NCI-H2196 (cell line): Measurements from ENCODE around the gene KCNQ5.
"Not testable (repeated sequence)": the region's sequence is repeated elsewhere in the genome, so short reads cannot be mapped to it uniquely, and the experiment has no call there.

ENCODE experiments used
- DNase-seq: peaks from one replicate; lab custom pipeline; 2025; ENCODE audit not compliant: unreplicated experiment; lab: John Stamatoyannopoulos, UW

KCNQ5 gene

DNA sequence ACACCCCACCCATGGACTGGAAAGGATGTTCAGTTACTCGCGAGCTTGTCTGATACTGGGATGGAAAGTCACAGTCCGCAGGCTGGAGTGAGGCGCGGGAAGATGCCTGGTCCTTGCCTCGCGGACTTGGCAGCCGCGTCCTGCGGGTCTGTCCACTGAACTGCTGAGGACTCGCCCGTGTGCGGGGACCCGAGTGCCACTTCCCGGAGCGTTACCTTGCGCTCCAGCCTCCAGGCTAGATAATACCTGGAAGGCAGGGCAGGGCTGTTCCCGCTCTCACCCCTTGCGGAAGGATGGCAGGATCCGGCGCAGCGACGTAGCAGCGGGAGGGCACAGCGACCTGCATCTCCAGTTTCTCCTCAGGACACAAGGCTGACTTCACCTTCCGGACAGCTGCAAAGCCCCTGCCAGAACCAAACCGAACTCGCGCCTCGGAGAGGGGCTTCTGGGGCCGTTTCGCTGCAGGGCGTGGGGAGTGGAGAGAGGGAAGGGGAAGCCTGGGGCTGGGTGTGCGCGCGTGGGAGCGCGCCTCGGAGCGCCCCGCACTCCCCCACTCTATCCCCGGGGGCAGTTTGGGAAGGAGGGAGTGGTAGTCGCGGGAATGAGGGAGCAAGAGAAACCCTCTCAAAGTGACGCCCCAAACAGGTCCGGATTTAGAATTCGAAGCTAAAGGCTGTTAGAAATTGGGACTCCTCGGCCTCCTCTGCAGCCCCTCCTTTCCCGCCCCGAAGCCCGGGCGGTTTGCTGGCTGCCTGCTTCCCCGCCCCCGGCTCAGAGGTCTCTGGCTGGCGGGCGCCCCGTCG lies at the start of gene KCNQ5:
TSS of gene KCNQ5 (plus strand) at position 774 of the 803 bp plus-strand sequence.
- no peak for DNase-seq

DNA sequence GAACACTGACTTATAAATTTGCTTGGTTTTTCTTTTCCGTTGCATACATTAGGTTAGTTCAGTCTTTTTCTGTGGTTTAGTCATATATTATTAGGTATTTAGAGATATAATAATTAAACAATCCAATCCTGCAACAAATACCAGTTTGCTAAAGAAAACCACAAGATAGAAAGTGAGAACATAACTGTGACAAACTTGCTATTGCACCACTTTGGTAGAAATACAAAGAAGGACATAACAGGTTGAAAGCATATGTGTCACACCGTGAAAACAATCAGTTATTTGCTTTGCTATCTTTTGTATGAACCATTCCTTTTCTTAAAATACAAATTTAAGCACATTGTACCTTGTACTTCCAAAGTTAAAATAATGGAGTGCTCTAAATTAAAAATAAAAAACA lies 42.0 kb upstream of the KCNQ5 start:
- DNase-seq: no peak

DNA sequence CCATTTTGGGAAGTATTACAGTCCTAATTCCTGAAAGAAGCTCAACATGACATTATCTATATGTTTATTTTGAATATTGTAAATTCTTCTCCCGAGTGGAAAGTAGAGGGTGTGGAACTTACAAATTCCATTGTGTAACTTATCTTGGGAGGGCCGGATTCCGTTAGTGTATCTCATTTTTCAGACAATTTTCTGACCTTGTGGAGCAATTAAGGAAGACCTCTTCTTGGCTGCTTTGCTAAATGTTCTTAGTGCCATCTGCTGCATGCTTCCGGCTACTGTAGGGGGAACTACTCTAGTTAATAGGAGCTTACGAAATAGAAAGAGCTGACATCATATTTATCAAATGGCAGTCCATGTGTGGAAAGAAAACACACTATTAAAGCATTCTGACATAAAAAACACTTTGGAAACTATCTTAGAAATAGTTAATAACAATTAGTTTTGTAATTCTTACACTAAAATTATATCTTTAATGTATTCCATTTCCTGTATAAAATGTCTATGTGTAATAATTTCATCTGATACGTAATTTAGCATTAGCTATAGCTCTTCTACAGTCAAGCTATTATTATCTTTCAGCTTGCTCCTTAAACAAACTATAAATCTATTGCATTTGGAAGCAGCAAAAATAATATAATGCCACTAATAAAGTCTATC lies 41.5 kb upstream of the KCNQ5 start:
- no peak for DNase-seq

DNA sequence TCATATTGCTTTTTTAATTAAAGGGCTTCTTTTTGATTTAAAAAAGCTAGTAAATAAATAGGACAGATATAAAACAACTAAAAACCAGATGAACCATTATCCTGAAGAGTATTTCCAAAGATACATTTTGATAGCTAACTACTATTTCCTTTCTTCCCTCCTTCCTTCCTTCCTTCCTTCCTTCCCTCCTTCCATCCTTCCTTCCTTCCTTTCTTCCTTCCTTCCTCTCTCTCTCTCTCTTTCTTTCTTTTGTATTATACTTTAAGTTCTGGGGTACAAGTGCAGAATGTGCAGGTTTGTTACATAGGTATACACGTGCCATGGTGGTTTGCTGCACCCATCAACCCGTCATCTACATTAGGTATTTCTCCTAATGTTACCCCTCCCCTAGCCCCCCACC lies 40.9 kb upstream of the KCNQ5 start:
- DNase-seq: not testable (repeated sequence)

DNA sequence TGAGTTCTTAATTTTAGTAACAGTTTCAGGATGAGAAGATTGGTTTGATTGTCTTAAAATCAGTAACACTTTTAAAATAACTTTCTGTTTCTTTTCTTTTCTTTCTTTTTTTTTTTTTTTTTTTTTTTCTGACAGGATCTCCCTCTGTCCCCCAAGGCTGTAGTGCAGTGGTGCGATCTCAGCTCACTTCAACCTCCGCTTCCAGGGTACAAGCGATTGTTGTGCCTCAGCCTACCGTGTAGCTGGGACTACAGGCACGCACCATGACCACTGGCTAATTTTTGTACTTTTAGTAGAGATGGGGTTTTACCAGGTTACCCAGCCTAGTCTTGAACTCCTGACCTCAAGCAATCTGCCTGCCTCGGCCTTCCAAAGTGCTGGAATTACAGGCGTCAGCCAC lies 33.7 kb upstream of the KCNQ5 start:
- DNase-seq: no peak

DNA sequence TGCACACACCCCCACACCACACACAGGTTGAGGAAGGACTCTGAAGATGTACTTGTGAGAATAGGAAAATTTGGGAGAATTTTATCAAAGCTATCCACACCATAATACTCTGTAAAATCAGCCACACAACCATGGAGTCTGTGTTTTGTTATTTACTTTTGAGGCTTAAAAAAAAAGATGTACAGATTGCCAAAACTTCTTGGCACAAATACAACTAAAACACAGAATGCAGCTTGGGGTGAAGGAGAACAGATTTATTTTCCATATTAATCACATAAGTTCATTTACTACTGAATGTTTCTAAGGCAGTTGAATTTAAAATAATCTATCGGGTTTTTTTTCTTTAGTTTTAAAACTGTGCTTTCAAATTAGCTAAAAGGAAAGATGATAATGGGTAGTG lies 32.8 kb upstream of the KCNQ5 start:
- DNase-seq: no peak

DNA sequence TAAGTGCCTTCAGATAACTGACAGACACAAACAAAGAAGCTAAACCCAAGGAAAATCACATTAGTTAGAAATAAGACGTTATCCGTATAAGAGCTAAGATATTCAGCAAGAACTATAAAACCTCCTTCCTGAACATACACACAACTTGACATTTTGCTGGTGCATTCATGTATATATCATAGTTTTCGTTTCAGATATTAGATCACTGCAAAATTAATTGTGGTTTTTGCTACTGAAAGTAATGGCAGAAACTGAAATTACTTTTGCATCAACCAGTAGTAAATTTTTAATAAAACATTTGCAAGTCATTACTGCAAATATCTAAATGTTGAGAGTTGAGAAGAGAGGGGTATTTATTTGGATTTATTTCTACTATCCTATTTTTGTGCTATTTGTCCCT lies 26.1 kb upstream of the KCNQ5 start:
- no peak for DNase-seq

DNA sequence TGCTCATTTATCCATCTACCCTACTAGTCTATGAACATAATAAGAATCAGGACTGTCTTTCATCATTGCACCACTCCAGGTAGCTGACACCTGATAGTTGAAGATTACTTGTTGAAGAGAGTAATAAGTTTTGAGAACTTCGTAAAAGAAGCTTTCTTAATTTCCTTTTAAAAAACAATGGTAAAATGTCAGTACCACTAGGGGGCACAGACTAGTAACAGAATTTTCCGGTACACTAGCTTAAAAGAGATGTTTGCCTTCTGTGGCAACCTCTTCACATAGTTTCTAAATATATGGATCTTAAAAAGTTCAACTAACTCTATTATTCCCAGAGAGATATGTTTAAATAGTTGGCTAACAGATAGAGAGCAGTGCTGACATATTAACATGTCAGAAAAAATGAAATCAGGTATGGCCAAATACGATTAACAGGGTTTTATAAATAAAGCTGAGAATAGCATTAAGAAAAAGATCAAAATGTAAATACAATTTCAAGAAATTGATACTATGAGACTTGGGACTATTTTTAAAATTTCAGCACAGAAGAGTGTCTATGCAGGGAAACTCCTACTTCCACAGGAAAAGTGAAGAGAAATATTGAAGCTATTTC lies 5.4 kb upstream of the KCNQ5 start:
- peak; percentile 4 for DNase-seq

DNA sequence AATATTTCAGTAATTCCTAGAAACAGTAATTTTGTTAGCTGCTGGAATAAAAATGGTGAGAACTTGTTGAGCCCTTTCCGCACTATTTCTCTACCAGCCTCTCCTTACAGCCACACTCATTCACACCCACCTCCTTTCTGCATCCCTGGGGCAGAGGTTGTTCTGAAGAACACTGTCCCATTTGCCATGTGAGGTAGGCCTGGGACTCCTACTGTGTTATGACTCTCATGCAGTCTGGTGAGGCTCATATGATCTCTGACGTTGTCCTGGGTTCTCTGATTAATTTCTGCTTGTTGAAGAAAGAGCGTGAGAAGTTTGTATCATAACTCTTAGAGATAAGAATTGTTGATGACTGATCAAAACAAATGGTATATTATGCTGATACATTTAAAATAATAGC lies 4.1 kb upstream of the KCNQ5 start:
- no peak for DNase-seq

DNA sequence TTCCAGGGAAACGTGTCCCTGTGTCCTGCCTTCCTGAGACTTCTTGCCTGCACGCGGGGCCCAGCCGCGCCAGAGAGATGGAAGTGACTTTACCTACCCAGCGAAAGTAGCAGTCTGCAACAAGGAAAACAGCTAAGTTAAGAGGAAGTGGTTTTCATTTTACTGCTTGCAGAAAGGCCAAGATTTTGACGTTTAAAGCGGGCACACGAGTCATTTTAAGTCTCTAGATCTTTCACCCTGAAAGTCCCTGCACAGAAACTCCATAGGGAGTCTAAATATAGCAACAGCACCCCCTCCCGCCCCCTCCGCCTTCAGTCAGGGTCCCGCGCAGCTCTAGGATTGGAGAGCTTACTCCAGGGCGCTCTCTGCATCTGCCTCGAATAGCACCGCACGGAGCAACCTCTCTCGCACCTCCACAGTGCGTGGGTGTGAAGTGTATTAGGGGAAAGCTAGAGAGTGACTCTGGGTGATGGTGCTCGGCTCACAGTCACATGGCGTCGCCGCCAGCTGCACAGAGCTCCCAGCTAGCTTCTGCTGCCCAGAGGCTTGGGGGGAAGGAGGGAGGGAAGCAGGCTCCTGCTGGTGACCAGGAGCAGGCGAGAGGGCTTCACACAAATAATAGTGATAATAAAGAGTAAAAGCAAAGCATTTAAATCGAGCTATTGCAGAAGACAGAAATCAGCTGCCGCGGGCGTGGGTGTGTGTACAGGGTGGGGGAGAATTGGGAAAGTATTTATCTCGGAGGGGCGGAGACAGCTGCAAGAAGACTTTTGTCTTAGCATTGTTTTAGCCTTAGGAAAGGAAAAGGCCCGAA lies 1.8 kb upstream of the KCNQ5 start:
- DNase-seq: no peak

DNA sequence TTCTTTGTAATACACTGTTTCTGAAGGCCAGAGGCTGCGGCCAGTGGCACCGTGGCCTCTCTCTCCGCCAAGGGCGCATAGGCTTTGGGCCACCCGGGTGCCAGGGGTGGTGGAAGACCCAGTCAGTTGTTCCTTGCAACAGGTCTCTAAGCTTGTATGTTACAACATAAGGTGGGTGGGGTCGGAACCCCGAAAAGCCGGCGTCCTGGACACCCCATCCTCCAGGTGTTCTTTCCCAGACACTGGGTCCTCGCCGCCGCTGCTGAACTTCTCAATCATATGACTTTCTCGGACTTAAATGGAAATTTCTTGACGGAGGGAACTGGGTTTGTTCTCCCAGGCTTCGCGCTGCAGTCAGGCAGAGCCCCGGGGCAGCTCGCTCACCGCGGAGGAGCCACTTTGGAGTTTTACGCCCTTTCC lies 983 bp upstream of the KCNQ5 start:
- DNase-seq: no peak

DNA sequence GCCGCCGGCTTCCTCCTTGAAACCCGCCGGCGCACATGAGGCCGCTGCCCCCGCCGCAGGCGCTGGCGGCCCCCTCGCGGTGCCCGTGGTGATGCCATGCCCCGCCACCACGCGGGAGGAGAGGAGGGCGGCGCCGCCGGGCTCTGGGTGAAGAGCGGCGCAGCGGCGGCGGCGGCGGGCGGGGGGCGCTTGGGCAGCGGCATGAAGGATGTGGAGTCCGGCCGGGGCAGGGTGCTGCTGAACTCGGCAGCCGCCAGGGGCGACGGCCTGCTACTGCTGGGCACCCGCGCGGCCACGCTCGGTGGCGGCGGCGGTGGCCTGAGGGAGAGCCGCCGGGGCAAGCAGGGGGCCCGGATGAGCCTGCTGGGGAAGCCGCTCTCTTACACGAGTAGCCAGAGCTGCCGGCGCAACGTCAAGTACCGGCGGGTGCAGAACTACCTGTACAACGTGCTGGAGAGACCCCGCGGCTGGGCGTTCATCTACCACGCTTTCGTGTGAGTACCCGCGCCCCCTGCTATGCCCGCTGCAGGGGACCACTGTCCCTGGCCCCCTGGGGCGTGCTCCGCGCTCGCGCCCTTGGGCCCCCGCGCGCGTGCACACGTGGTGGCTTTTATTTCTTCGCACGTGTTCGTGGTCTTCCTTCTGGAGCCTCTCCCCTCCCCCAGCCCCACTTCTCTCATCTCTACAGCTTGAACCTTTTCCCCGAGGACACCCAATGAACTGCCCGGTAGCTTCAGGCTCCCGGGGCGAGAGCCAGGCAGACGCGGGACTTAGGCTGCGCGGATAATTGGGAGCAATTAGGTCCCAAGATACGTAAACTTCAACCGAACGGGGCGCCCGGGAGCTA lies 453 bp downstream of the KCNQ5 start:
- no peak for DNase-seq

DNA sequence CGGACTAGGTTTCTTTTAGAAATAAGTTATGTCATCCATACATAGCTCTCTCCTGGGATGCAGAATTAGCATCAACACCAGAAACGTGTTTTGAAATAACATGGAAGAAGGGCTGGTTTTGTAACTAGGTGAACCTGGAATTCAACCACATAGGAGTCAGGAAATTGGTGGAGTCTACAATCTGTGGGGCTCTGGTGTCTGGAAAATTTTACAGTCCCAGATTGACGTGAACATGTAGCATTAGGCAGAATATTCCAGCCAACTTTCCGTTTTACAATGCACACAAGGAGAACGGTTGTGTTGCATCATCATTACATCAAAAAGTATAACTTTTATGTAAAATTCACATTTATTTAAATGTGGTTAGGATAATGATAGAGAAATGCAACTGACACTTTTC lies 1.9 kb downstream of the KCNQ5 start:
- no peak for DNase-seq

DNA sequence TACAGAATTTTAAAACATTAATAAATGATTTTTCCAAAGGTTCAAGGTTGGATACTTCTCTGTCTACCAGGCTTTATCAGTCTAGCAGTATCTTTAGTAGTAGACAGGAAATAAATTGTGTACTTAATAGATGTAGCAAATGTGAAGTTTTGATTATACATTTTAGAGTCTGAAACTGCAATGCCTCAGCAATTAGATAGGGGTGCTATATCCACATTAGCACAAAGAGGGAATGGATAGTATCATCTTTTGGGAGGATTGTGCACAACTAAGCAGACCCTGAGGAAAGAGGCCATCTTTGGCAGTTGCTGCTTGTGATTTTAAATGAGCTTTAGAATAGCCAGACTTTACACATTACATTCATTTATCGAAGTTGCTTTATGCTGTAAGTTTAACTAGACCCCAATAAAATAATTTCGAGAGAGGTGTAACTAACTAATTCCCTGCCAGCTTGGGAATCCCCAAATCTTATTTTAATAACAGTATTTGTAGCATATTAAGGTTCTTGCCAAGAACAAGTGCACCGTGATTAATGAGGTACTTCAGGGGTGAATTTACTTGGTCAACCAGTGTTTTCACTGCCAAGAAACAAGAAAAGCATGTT lies 2.8 kb downstream of the KCNQ5 start:
- DNase-seq: no peak

DNA sequence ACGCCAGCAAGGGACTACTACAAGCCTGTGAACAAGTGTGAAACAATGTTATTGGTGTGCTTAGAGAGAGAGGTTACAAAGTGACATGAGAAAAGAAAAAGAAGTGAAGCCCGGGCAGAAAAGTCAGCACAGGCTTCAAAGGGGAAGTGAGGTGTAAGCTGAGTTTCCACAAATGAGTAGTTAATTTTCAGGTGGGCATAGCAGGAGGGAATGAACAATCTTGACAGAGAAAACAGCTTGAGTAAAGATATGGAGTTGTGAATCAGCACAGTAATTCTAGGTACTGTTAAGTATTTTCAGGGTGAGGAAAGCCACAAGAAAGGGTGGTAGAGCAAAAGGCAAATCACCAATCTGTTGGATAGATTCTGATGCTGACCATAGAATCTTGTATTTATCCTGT lies 4.3 kb downstream of the KCNQ5 start:
- DNase-seq: no peak

DNA sequence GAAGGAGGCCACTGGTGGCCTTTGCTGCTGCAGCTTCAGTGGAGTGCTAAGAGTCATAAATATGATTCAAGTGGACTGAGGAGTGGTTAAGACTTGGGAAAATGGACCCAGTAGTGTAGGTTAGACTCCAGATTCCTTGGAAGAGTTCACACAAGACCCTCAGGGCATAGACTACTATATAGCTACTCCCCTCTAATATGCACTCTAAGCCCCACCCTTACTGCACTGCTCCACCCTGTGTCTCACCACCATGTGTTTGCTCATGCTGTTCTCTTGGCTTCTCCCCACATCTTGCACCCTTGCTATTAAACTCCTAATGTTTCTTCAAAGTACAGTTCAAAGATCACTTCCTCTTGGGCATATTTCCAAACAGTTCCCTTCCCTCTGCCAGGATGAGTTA lies 5.7 kb downstream of the KCNQ5 start:
- DNase-seq: no peak

DNA sequence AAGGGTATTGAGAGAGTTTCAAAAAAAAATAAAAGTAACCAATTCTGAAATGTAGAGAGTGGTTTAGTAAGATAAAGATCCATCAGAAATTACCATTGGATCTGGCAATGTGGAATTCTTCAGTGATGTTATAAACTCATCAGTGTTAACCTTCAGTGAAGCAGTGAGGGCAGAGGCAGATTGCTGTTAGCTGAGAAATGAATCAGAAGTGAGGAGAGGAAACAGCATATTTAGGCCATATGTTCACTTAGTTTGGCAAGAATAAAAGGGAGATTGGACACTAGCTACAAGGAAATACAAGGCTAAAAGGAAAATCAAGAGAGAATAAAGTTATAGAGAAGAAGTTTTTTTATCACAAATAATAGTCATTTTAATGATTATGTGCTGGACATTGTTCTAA lies 9.6 kb downstream of the KCNQ5 start:
- DNase-seq: no peak

DNA sequence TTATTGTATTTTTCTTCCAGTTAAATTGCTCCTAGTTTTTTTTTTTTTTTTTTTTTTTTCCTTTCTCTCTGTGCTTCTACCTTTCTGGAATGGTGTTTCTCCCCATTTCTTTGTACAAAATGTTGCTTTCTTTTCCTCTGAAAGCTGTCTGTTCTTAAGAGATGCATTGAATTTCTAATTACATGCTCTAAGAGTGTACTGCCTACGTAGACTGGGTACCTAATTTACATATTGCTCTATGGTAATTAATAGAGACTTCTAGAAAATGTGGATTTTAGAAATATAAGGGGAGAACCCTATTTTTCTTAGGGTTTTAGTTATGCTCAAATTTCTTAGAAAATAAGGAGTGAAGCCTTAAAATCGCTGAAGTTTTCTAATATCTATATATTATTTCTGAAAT lies 13.8 kb downstream of the KCNQ5 start:
- DNase-seq: no peak

DNA sequence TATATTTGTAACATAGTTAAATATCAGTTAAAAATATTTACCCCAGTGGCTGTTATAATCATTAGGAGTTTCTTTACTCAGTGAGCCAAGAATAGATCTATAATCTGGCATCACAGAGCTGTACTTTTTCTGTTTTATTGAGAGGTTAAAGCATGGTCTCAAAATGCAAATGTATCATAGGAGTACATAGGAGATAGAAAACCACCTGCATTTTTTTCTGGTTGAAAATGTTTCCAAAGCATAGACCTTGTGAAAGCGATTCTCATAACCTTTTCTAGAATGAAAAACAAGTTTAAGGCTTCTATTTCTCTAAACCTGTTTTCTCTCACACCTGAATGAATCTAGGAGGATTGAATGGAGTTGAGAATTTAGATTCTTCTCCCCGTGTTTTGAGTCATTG lies 14.4 kb downstream of the KCNQ5 start:
- no peak for DNase-seq

DNA sequence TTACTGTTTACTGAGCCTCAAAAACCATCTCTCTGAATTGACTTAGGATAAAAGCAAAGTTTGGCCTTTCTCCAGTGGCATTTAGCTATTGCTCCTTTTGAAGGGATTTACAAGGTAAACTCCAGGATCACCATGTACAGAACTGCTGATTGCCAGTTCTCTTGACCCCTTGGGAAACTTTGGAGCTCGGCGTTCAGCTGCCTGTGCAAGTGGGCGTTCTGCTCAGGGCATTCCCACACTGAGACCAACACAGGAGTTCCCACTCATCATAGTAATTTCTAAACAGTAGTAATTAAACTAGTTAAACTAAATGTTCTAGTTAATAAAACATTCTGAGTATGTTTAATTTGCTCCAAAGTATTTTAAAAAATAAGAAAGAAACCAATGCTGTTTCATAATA lies 14.9 kb downstream of the KCNQ5 start:
- no peak for DNase-seq
